GM19397 (cell line): ENCODE data around the gene SPPL3.
"Not testable (repeated sequence)": the region's sequence is repeated elsewhere in the genome, so short reads cannot be mapped to it uniquely, and the experiment has no call there.

Experiments
- ATAC-seq: cut with Tn5 transposase; IDR thresholded peaks from one replicate; pipeline ENCODE4 v1.9.1; 2021; ENCODE audit warnings: mild to moderate bottlenecking, moderate library complexity; ENCODE audit not compliant: unreplicated experiment

Gene SPPL3, protein sequence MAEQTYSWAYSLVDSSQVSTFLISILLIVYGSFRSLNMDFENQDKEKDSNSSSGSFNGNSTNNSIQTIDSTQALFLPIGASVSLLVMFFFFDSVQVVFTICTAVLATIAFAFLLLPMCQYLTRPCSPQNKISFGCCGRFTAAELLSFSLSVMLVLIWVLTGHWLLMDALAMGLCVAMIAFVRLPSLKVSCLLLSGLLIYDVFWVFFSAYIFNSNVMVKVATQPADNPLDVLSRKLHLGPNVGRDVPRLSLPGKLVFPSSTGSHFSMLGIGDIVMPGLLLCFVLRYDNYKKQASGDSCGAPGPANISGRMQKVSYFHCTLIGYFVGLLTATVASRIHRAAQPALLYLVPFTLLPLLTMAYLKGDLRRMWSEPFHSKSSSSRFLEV

DNA sequence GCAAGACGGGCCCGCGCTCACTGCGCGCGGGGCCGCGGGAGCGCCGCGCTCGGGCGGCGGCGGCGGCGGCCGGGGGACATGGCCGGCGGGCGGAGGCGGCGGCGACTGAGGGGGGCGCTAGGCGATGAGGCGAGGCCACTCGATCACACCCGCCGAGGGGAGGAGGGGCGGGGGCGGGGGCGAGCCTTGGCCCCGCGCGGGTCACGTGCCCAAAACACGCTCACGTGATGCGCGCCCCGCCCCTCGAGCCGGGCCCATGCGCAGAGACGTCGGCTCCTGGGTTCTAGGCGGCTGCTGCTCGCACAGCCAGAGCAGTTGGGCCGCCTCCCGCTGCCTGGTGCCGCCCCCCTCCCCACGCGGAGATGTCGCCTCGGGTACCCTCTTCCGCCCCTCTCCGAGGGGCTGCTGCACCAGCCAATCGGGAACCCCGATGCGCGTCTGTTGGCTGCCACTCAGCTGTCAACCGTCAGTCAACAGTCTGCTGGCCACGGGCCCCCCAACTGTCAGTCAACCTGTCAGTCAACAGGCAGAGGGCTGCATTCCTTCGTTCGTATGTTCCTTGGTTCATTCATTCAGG is at the start of gene SPPL3:
SPPL3 (minus strand) TSS at position 162 of the 577 bp plus-strand sequence. CDS start 491 bp downstream, outside the sequence.
- ATAC-seq: peak; percentile 69

DNA sequence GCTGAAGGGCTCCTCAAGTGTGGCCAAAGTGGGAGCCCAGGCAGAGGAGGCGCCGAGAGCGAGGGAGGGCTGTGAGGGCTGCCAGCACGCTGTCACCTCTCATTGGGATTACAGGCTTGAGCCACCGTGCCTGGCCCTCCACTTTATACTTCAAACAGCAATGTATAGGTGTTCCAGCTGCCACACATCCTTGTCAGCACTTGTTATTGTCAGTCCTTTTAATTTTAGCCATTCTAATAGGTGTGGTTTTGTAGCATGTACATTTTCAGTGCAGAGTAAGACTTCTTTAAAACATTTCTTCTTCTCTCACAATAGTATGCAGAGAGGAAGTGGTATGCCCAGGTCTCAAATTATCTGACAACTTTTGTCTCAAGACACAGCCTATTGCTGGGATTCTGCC is 46.6 kb upstream of the SPPL3 start:
- no peak for ATAC-seq

DNA sequence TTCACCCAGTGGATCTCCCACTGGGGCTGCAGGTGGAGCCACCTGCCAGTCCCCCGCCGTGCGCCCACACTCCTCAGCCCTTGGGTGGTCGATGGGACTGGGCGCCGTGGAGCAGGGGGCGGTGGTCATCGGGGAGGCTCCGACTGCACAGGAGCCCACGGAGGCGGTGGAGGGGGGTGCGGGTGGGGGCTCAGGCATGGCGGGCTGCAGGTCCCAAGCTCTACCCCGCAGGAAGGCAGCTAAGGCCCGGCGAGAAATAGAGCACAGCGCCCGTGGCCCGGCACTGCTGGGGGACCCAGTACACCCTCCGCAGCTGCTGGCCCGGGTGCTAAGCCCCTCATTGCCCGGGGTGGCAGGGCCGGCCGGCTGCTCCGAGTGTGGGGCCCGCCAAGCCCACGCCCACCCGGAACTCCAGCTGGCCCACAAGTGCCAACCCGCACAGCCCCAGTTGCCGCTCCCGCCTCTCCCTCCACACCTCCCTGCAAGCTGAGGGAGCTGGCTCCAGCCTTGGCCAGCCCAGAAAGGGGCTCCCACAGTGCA is 46.2 kb upstream of the SPPL3 start:
- not testable (repeated sequence) for ATAC-seq

DNA sequence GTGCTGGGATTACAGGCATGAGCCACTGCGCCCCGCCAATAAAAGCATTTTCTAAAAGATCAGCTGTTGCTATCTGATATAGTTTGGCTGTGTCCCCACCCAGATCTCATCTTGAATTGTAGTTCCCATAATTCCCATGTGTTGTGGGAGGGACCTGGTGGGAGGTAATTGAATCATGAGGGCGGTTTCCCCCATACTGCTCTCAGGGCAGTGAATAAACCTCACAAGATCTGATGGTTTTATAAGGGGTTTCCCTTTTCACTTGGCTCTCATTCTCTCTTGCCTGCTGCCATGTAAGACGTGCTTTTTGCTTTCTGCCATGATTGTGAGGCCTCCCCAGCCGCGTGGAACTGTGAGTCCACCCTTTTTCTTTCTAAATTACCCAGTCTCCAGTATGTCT is 41.4 kb upstream of the SPPL3 start:
- ATAC-seq: not testable (repeated sequence)

DNA sequence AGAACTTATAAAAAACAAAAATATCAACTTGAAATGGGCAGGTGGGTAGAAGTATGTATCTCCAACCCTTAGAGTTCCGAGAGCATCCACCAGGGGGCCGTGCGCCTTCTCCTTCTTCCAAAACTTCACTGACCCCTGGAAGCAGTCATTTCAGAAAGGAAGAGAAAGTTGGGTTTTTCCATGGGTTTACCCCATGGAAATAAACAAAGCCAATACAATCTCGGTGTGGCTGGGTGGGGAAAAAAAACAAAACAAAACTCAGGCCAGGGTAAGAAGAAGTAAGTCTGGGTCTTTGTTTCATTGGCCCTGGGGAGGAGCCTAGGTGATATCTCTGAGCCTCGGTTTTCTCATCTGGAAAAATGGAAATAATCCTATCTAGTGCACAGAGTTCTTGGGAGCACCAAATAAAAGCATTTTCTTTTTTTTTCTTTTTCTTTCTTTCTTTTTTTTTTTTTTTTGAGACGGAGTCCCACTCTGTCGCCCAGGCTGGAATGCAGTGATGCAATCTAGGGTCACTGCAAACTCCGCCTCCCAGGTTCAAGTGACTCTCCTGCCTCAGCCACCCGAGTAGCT is 40.6 kb upstream of the SPPL3 start:
- ATAC-seq: no peak

DNA sequence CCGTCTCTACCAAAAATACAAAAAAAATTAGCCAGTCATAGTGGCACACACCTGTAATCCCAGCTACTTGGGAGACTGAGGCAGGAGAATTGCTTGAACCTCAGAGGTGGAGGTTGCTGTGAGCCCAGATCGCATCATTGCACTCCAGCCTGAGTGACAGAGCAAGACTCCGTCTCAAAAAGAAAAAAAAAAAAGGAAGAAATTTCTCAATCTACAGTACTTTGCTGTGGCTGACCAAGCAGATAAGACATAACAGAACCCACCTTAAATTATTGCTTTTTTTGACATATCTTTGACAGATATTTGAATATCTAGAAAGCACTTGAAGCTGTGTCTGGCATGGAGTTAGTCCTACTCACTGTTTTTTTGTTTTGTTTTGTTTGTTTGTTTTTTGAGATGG is 39.3 kb upstream of the SPPL3 start:
- ATAC-seq: no peak

DNA sequence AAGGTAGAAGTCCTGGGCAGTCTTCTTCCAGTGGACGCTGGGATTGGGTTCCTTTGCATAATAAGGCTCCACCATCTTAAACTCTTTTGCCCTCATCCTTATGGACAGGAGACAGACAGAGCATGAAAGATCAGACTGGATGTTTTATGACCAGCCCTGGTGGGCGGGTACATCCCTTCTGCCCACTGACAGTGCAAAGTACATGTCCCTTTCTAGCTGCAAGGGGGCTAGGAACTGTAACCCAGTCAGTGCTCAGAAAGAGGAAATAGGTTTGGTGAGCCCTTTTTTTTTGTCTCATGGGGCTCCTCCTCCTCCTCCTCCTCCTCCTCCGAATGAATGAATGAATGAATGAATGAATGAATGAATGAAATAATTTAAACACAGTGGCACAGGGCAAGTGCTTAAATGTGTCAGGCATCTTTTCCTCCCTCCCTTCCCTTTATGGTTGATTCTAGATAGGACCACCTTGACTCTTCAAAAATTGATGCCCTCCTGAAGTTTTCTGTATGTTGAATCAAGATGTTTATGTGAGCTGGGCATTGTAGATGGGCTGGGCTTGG is 37.8 kb upstream of the SPPL3 start:
- no peak for ATAC-seq

DNA sequence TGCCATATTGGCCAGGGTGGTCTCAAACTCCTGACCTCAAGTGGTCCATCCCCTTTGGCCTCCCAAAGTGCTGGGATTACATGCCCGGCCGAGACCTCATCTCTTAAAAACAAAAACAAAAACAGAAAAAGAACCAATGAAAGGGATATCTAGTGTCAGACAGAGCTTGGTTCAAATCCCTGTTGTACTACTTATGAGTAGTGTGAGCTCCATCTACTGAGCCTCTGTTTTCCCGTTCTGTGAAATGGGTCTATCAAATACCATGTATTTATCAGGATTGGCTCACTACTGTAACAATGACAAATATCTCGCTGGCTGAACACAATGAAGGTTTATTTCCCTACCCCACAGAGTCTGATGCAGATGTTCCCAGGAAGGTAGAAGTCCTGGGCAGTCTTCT is 37.3 kb upstream of the SPPL3 start:
- ATAC-seq: no peak

DNA sequence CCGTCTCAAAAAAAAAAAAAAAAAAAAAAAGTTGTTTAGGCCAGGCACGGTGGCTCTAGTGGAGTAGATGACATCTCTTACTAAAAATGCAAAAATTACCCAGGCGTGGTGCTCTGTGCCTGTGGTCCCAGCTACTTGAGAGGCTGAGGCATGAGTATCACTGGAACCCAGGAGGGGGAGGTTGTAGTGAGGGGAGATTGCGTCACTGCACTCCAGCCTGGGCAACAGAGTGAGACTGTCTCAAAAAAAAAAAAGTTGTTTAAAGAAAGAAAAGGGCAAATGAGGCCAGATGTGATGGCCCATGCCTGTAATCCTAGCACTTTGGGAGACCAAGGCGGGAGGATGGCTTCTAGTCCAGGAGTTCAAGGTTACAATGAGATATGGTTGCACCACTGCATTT is 36.6 kb upstream of the SPPL3 start:
- no peak for ATAC-seq

DNA sequence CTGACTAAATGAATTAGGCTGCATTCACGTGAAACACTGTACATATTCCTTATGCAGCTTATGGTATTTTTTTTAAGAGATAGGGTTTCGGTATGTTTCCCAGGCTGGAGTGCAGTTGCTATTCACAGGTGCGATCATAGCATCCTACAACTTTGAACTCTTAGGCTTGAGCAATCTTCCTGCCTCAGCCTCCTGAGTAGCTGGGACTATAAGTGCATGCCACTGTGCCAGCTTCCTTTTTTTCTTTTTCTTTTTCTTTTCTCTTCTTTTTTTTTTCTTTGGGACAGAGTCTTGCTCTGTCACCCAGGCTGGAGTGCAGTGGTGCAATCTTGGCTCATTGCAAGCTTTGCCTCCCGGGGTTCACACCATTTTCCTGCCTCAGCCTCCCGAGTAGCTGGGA is 35.8 kb upstream of the SPPL3 start:
- no peak for ATAC-seq

DNA sequence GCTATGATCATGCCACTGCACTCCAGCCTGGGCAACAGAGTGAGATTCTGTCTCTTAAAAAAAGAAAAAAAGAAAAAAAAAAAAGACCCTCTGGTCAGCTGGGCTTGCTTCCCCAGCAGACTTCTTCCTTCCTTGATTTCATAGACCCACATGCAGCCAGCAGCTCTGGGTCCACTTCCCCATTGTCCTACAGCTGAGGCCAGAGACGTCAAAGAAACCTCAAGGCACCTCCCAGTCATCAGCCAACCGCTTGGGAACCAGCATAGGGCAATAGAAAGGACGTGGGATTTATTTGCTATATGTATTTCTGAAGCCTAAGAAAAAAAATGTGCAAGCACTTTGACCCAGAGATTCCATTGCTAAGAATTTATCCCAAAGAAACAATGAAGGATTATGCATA is 35.4 kb upstream of the SPPL3 start:
- ATAC-seq: no peak

DNA sequence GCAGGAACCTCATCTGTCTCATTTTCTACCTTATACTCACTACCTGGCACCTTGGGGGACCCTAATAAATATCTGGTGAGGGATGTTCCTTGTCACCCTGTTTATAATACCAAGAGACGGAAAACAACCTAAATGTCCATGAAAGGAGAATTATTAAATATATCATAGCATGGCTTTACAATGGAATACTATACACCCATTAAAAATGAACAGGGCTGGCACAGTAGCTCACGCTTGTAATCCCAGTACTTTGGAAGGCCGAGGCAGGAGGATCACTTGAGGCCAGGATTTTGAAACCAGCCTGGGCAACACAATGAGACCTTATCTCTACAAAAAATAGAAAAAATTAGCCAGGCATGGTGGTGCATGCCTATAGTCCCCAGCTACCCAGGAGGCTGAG is 34.3 kb upstream of the SPPL3 start:
- no peak for ATAC-seq

DNA sequence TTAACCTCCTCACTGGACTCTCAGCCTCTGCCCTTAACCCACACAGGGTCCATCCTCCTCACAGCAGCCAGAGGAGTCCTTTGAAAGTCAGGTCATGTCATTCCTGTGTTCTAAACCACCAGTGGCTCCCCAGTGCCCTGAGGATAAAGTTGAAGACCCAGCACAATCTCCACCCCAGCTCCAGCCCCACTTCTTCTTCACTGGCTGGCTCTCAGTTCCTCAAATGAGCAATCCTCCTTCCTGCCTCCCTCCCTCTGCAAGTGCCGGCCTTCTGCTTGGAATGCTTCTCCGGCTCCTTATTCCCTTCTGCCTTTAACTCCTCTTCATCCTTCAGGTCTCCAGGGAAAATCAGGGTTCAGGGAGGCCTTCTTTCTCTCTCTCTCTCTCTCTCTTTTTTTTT is 32.0 kb upstream of the SPPL3 start:
- ATAC-seq: no peak

DNA sequence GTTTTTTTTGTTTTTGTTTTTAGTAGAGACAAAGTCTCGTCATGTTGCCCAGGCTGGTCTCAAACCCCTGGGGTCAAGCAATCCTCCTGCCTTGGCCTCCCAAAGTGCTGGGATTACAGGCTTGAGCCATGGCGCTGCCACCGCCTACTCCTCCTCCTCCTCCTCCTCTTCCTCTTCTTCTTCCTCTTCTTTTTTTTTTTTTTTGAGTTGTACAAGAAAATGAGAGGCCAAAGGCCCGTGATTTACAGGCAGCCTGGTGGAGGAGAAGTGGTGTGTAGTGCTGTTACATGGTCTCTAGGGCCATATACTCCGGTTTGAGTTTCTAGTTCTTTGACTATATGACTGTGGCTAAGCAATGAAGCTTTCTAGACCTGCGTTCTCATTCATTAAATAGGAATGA is 29.6 kb upstream of the SPPL3 start:
- ATAC-seq: no peak

DNA sequence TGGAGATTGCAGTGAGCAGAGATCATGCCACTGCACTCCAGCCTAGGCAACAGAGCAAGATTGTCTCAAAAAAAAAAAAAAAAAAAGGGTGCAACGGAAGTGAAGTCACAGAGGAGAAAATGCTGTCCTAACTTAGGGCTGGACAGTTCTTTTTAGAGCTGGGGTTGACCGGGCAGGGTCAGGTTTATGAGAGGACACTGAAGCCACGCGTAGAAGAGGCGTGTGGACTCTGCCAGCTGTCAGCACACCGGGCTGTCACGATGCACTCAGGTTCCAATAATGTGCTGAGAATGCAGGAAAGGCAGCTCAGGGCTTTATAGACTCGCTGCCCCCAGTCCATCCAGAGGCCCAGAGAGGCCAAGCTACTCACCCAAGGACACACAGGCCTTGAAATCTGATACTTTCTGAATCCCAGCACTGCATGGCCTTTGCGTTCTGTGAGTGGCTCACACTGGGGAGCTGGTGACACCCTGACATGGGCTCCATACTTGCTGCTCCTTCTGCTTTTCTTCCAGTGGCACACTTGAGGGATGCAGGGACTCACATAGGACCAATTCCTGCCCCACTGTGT is 28.9 kb upstream of the SPPL3 start:
- ATAC-seq: no peak

DNA sequence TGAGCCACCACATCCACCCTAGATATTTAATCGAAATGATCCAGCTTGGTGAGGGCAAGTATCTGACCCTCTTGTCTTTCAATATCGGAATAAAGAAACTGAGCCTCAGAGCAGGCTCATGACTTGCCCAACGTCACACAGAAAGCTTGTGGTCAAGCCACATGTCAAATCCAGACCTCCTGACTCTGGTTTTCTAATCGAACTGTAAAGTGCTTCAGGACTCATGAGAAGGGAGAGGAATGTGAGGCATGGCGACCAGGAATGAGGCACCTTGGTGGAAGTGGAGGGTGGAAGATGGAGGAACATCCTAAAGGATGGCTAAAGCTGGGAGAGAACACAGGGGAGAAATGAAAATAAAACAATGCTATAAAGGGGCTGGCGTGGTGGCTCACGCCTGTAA is 27.9 kb upstream of the SPPL3 start:
- no peak for ATAC-seq

DNA sequence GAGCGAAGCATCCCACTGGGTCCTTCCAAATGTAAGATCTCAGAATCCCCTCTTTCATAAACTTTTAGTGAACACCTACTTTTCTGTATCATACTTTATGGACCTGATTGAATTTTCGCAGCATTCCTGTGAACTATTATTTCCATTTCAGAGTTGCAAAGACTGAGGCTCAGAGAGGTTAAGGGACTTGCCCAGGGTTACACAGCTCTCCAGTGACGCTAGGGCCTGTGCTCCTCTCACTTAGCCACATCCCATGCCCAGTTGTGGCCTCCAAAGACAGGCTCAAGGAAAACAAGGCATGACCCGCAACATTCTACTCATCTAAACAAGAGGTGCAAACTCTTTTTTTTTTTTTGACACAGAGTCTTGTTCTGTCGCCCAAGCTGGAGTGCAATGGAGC is 25.9 kb upstream of the SPPL3 start:
- no peak for ATAC-seq

DNA sequence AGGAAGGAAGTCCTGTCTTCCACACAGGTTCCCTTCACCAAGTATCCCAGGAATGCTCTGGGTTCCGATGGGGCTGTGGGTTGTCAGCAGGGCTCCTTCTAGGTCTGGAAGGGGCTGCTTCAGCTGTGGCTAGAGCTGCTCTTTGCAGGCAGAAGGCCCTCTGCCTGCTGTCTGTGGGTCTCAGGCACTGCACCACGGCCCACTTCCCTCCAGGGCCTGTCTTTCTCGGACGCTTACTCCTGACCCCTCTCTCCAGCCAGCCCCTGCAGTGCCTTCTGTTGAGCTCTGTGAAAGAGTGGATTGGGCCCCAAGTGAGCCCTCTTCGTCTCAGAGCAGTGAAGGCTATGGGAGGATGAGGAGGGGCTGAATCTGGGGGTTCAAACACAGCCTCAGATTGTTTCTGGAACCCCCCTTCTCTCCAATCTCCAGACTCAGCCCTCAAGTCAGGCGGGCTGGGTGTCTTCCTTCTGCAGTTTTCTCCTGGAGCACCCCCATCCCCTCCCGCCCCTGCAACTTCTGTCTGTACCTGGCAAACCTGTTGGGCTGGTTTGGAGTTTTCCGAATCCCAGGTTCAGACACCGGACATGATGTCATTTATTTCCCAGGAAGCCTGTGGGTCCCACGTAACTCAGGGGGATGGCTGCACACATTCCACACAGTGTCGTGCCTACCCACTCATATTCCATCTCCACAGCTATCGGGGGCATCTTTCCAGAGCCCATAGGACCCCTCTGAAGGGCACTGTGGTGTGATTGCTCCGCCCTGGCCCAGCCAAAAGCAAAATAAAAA is 24.9 kb upstream of the SPPL3 start:
- no peak for ATAC-seq

DNA sequence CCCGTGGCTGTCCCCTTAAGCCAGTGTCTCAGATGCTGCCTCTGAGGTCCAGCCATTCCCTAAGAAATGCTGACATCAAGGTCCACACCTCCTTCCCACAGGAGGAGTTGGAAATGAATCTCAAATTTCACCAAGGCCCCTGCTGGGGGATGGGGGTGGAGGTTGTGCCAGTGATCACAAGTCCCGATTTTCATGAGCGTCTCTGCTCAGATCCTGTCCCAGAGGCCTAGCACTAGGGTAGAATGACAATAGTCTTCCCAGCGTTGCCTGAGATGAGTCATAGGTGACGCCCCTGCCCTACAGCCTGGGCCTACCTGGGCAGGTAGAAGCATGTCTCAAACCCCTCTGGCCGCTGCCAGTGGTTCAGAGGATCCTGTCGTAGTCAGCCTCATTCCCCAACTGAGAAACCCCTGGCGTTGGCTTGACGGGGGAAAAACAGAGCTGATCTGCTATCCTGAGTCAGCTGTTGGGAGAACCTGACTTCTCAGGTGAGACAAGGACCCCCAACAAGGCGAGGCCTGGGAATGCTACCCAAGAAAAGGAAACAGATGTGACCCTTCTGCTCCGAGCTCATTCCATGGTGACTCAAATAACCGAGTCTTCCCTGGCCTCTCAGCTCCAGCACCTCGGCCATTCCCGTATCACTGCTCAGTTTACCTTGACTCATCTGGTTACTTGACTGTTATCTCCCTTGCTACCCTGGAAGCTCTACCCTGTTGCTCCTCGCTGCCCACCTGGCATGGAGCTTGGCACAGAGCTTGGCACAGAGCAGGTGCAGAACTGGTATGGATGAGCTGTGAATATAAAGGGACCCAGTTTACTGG is 21.8 kb upstream of the SPPL3 start:
- no peak for ATAC-seq

DNA sequence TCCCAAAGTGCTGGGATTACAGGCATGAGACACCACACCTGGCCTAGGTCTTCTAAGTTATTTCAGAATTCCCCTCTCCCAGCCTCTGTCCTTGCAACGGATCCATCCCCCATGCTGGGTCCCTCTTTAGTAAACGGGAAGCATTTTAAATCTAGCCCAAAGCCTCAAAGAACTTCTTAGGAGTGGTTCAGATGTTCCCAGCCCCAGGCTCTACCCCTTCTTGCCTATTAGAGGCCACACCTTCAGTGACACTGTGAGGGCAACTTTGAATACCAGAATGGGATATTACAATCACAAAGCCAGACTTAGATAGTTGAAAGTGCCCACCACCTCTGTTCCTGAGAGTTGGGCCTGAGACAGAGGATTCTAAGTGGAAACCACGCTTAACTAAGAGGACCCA is 18.1 kb upstream of the SPPL3 start:
- ATAC-seq: no peak
